ENCODE data around the gene CEP164.

DNA sequence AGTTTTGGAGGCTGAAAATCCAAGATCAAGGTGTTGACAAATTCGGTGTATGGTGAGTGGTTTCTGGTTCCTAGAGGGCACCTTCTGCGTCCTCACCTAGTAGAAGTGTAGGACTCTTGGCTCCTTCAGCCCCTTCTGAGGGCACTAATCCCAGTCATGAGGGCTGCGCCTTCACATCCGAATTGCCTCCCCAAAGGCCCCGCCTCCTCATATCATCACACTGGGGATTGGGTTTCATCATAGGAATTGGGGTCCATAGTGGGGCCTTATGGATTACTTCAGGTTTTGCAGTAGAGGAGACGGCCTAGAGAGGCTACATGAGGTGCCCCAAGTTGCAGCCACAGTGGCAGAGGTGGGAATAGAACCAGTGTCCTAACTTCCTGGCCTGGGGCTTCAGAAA is 87.1 kb downstream of the CEP164 start:
- no peak for TF ChIP-seq EZH2 (IDR thresholded peaks at IDR 0.05; ENCODE audit: borderline replicate concordance, insufficient read depth, low read length, poor library complexity, severe bottlenecking)
- TF ChIP-seq, protein P1, sequence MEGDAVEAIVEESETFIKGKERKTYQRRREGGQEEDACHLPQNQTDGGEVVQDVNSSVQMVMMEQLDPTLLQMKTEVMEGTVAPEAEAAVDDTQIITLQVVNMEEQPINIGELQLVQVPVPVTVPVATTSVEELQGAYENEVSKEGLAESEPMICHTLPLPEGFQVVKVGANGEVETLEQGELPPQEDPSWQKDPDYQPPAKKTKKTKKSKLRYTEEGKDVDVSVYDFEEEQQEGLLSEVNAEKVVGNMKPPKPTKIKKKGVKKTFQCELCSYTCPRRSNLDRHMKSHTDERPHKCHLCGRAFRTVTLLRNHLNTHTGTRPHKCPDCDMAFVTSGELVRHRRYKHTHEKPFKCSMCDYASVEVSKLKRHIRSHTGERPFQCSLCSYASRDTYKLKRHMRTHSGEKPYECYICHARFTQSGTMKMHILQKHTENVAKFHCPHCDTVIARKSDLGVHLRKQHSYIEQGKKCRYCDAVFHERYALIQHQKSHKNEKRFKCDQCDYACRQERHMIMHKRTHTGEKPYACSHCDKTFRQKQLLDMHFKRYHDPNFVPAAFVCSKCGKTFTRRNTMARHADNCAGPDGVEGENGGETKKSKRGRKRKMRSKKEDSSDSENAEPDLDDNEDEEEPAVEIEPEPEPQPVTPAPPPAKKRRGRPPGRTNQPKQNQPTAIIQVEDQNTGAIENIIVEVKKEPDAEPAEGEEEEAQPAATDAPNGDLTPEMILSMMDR (IDR thresholded peaks at IDR 0.05; ENCODE audit: poor library complexity, severe bottlenecking): no peak
- TF ChIP-seq, protein P2, sequence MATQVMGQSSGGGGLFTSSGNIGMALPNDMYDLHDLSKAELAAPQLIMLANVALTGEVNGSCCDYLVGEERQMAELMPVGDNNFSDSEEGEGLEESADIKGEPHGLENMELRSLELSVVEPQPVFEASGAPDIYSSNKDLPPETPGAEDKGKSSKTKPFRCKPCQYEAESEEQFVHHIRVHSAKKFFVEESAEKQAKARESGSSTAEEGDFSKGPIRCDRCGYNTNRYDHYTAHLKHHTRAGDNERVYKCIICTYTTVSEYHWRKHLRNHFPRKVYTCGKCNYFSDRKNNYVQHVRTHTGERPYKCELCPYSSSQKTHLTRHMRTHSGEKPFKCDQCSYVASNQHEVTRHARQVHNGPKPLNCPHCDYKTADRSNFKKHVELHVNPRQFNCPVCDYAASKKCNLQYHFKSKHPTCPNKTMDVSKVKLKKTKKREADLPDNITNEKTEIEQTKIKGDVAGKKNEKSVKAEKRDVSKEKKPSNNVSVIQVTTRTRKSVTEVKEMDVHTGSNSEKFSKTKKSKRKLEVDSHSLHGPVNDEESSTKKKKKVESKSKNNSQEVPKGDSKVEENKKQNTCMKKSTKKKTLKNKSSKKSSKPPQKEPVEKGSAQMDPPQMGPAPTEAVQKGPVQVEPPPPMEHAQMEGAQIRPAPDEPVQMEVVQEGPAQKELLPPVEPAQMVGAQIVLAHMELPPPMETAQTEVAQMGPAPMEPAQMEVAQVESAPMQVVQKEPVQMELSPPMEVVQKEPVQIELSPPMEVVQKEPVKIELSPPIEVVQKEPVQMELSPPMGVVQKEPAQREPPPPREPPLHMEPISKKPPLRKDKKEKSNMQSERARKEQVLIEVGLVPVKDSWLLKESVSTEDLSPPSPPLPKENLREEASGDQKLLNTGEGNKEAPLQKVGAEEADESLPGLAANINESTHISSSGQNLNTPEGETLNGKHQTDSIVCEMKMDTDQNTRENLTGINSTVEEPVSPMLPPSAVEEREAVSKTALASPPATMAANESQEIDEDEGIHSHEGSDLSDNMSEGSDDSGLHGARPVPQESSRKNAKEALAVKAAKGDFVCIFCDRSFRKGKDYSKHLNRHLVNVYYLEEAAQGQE (IDR thresholded peaks at IDR 0.05; ENCODE audit: borderline replicate concordance): no peak
- TF ChIP-seq TAF1 (IDR thresholded peaks at IDR 0.05; ENCODE audit: low read depth): no peak
